Trophoblast cell (in vitro differentiated cells and primary cell): ENCODE measurements around the gene UPK3BL1.
"Not testable (repeated sequence)": the region's sequence is repeated elsewhere in the genome, so short reads cannot be mapped to it uniquely, and the experiment has no call there.

Experiments used
- DNase-seq, 2 donors: peaks; one replicate each; pipeline ENCODE4 v3.0.0-alpha.2; 2016
- H2AFZ ChIP-seq: 2 replicates; pipeline ENCODE4 v1.6.1; 2013; ENCODE audit warnings: low read length, moderate library complexity, mild to moderate bottlenecking; ENCODE audit not compliant: insufficient read depth, poor library complexity
- H2AK5ac ChIP-seq: 2 replicates; pipeline ENCODE4 v1.6.1; 2013; ENCODE audit warnings: mild to moderate bottlenecking, low read length
- H2BK120ac ChIP-seq: 2 replicates; pipeline ENCODE4 v1.6.1; 2013; ENCODE audit warnings: low read length, mild to moderate bottlenecking, moderate library complexity; ENCODE audit not compliant: insufficient read depth, poor library complexity
- H2BK12ac ChIP-seq: 2 replicates; pipeline ENCODE4 v1.6.1; 2013; ENCODE audit warnings: mild to moderate bottlenecking, low read length, moderate library complexity
- H2BK5ac ChIP-seq: 2 replicates; pipeline ENCODE4 v1.6.1; 2013; ENCODE audit warnings: low read length, low read depth, moderate library complexity, mild to moderate bottlenecking; ENCODE audit not compliant: poor library complexity
- H3K14ac ChIP-seq: 2 replicates; pipeline ENCODE4 v1.6.1; 2013; ENCODE audit warnings: mild to moderate bottlenecking, low read length
- H3K18ac ChIP-seq: 2 replicates; pipeline ENCODE4 v1.6.1; 2013; ENCODE audit warnings: mild to moderate bottlenecking, low read length
- H3K23ac ChIP-seq: 2 replicates; pipeline ENCODE4 v1.6.1; 2013; ENCODE audit warnings: low read length
- H3K27ac ChIP-seq: 2 replicates; pipeline ENCODE4 v1.5.1; 2013; ENCODE audit warnings: low read depth, mild to moderate bottlenecking, inconsistent platforms, low read length, moderate library complexity
- H3K27me3 ChIP-seq: 2 replicates; pipeline ENCODE4 v1.6.1; 2013; ENCODE audit warnings: inconsistent platforms, mild to moderate bottlenecking, low read length, moderate library complexity; ENCODE audit not compliant: insufficient read depth
- H3K36me3 ChIP-seq, 2 experiments: 1 replicate in 1 of 2; 2 replicates in 1 of 2; pipeline ENCODE4 v1.6.1; 2013; ENCODE audit warnings: low read length in 2 of 2, mild to moderate bottlenecking in 2 of 2, moderate library complexity in 1 of 2; ENCODE audit not compliant: insufficient read depth in 2 of 2, control insufficient read depth in 1 of 2
- H3K4ac ChIP-seq: 2 replicates; pipeline ENCODE4 v1.6.1; 2013; ENCODE audit warnings: low read depth, mild to moderate bottlenecking, low read length, moderate library complexity
- H3K4me1 ChIP-seq, 2 experiments: 1 replicate in 1 of 2; 2 replicates in 1 of 2; pipeline ENCODE4 v1.6.1; 2013; ENCODE audit warnings: low read length in 2 of 2, mild to moderate bottlenecking in 2 of 2, moderate library complexity in 1 of 2; ENCODE audit not compliant: insufficient read depth in 2 of 2, control insufficient read depth in 1 of 2
- H3K4me2 ChIP-seq: 2 replicates; pipeline ENCODE4 v1.6.1; 2013; ENCODE audit warnings: inconsistent platforms, mild to moderate bottlenecking, low read length, moderate library complexity
- H3K4me3 ChIP-seq: 2 replicates; pipeline ENCODE4 v1.5.1; 2013; ENCODE audit warnings: mild to moderate bottlenecking, low read depth, low read length, inconsistent platforms
- H3K79me1 ChIP-seq: one replicate; pipeline ENCODE4 v1.6.1; 2013; ENCODE audit warnings: low read length
- H3K79me2 ChIP-seq: 2 replicates; pipeline ENCODE4 v1.6.1; 2013; ENCODE audit warnings: low read length, mild to moderate bottlenecking; ENCODE audit not compliant: control insufficient read depth, insufficient read depth, poor library complexity
- H3K9ac ChIP-seq: 2 replicates; pipeline ENCODE4 v1.6.1; 2013; ENCODE audit warnings: mild to moderate bottlenecking, low read length
- H3K9me3 ChIP-seq: 2 replicates; pipeline ENCODE4 v1.6.1; 2013; ENCODE audit warnings: low read depth, mild to moderate bottlenecking, control low read depth, inconsistent platforms, low read length; ENCODE audit not compliant: insufficient read depth
- H4K12ac ChIP-seq: 2 replicates; pipeline ENCODE4 v1.6.1; 2013; ENCODE audit warnings: low read depth, mild to moderate bottlenecking, low read length, moderate library complexity
- H4K8ac ChIP-seq: 2 replicates; pipeline ENCODE4 v1.6.1; 2013; ENCODE audit warnings: low read depth, mild to moderate bottlenecking, low read length, moderate library complexity
- H4K91ac ChIP-seq: one replicate; pipeline ENCODE4 v1.6.1; 2013; ENCODE audit warnings: low read depth, mild to moderate bottlenecking, low read length, moderate library complexity
- WGBS: extraction: QIAGEN DNeasy Blood & Tissue Kit; methylation state at CpG from one replicate; pipeline ENCODE4 v1.1.7; 2013; ENCODE audit warnings: missing lambda C conversion rate; ENCODE audit not compliant: insufficient read length, insufficient coverage; ENCODE audit errors: extremely low coverage; 5-methylcytosine and 5-hydroxymethylcytosine counted together

UPK3BL1 gene

DNA sequence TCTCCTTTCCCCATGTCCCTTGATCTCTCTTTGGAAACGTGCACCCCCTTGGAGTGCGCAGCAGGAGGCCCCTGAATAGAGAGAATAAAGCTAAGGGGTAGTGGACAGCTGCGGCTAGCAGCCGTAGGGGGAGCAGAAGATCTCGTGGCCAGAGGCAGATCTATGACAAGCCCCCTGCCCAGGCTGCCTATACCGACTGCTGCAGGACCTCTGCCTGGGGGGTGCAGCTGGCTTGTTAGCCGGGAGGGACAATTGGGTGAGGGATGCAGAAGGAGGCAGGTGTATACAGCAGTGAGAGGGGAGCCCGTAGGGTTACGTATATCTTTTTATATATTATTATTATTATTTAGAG, 29.3 kb upstream of the UPK3BL1 start:
- not testable (repeated sequence) for H2AK5ac ChIP-seq, H2BK5ac ChIP-seq

DNA sequence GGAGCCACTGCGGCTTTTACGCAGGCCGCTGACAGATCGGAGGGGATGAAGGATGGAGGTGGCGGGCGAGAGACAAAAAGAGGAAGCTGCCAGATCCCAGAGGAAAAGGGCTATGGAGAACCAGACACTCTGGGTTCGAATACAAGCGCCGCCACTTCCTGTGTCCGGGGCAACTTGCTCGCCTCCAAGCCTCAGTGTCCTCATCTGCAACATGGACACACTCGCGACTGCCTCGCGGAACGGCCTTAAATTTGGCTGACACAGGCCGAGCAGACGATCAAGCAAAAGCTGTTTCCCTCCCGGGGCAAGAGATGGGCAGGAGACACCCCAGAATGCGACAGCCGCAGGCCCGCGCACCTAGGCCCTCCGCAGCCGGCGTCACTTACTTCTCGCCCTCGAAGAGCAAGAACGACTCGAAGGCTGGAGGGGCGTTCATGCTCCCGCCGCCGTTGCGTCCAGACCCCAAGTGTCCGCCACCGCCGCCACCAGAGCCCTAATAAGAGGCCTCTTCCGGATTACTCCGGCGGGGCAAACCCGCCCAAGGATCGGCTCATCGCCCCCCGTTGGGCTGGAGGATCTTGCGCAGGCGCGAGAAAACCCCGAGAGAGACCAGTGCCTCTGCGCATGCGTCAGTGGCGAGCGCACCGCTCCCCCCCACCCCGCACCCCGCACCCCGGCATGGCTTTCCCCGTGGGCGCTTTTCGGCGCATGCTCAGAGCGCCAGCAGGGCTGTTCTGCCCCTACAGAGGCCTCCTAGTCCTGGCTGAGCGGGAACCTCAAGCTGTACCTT, 28.8 kb upstream of the UPK3BL1 start, which contains the start of gene POLR2J2:
Gene POLR2J2 (minus strand): TSS at position 498 of the 790 bp plus-strand sequence. CDS start 62 bp downstream, at position 436.
- H3K79me2 ChIP-seq, H3K27me3 ChIP-seq, H3K36me3 ChIP-seq, H4K12ac ChIP-seq, H2BK5ac ChIP-seq, H3K4me1 ChIP-seq, H3K4ac ChIP-seq, H4K91ac ChIP-seq, H3K18ac ChIP-seq, H3K4me3 ChIP-seq, H3K9me3 ChIP-seq, H2BK12ac ChIP-seq, H4K8ac ChIP-seq, H3K4me2 ChIP-seq, H3K14ac ChIP-seq, H2BK120ac ChIP-seq, H3K23ac ChIP-seq, H3K9ac ChIP-seq, H2AK5ac ChIP-seq, H3K27ac ChIP-seq, H3K79me1 ChIP-seq, H2AFZ ChIP-seq: not testable (repeated sequence)
- WGBS = no CpG with 5 or more reads among the region's 63 CpGs
- DNase-seq = peak in 1 of 2 donors; percentile 55

More for the DNA sequence above, 29.3 kb upstream of the UPK3BL1 start:
- H3K4me1 ChIP-seq, H3K27me3 ChIP-seq, H3K36me3 ChIP-seq, H3K4me2 ChIP-seq, H3K9me3 ChIP-seq, H4K8ac ChIP-seq, H4K12ac ChIP-seq, H2AFZ ChIP-seq, H2BK120ac ChIP-seq, H3K18ac ChIP-seq, H3K79me1 ChIP-seq, H3K79me2 ChIP-seq, H3K14ac ChIP-seq, H3K23ac ChIP-seq, H3K9ac ChIP-seq, H3K27ac ChIP-seq, H4K91ac ChIP-seq, H3K4me3 ChIP-seq, DNase-seq, H3K4ac ChIP-seq, H2BK12ac ChIP-seq: not testable (repeated sequence)
- no CpG with 5 or more reads among the region's 9 CpGs for WGBS

DNA sequence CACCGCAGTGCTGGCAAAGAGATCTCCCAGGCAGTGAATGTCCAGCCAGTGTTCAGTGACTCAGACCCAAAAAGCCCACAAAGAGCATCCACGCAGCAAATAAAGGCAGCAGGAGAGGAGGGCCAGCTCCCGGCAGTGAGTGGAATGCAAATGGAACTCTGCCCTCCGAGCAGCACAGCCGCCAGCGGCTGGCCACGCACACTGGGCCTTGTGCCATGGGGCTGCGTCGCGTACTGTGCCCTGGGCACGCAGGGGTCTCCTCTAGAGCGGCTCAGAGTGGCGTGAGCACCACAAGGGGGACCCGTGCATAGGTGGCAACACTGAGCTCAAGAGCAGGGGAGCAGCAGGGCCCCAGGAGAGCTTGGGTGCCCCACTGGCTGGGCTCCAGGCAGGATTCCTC, 24.9 kb upstream of the UPK3BL1 start:
- not testable (repeated sequence) for H3K27ac ChIP-seq, H3K79me1 ChIP-seq, H2BK5ac ChIP-seq, H2BK12ac ChIP-seq, H3K4ac ChIP-seq, H2AFZ ChIP-seq, H3K79me2 ChIP-seq, H3K23ac ChIP-seq, H3K9ac ChIP-seq, DNase-seq, H4K12ac ChIP-seq, H3K4me2 ChIP-seq, H4K8ac ChIP-seq, H2BK120ac ChIP-seq, H2AK5ac ChIP-seq, H3K27me3 ChIP-seq, H3K4me3 ChIP-seq, H3K4me1 ChIP-seq, H4K91ac ChIP-seq, H3K18ac ChIP-seq, H3K14ac ChIP-seq, H3K9me3 ChIP-seq, H3K36me3 ChIP-seq
- WGBS = no CpG with 5 or more reads among the region's 14 CpGs

DNA sequence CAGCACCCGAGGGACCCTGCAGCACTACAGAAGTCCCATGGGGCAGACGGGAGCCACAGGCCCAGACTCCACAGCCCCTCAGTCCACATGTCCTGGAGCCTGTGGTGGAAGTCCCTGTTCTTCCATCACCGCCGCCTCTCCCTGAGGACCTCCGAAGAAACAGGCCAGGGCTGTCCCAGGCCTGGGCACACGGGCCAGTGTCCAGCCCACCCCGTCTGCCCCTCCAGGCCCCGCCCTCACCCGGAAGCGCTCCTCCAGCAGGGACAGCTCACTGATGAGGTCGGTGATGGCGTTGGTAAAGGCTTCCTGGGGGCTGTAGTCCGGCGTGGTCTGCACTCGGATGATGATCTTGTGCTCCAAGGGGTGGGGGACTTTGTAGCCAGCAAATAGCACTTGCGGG, 24.3 kb upstream of the UPK3BL1 start:
- not testable (repeated sequence) for H2BK12ac ChIP-seq, H4K8ac ChIP-seq, H2AK5ac ChIP-seq, H3K36me3 ChIP-seq, H3K23ac ChIP-seq, H3K79me1 ChIP-seq, H4K12ac ChIP-seq, H3K4ac ChIP-seq, H3K4me2 ChIP-seq, H3K14ac ChIP-seq, H3K27ac ChIP-seq, H3K79me2 ChIP-seq, H3K9me3 ChIP-seq, H3K4me1 ChIP-seq, H2BK120ac ChIP-seq, H2BK5ac ChIP-seq, DNase-seq, H2AFZ ChIP-seq, H3K9ac ChIP-seq, H4K91ac ChIP-seq, H3K4me3 ChIP-seq, H3K27me3 ChIP-seq, H3K18ac ChIP-seq
- WGBS = no CpG with 5 or more reads among the region's 16 CpGs
